HG03460 (cell line): ENCODE results near the gene PRAMEF20.

Experiments used
- ATAC-seq: cut with Tn5 transposase; IDR thresholded peaks from one replicate; pipeline ENCODE4 v1.9.1; 2021; ENCODE audit not compliant: unreplicated experiment

PRAMEF20 gene

DNA sequence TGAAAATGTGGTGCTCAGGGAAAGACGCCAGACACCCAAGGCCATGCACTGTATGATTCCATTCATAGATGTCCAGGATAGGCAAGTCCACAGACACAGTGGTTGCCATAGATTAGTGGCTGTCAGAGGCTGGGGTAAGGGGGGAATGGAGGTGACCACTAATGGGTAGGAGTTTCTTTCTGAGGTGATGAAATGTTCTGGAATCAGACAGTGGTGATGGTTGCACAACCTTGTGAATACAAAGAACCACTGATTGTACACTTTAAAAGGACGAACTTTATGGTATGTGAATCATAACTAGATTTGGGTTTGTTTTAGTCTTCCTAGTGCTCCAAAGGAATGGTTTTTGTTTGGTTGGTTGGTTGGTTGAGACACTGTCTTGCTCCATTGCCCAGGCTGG lies 51.7 kb downstream of the PRAMEF20 start:
- no peak for ATAC-seq

DNA sequence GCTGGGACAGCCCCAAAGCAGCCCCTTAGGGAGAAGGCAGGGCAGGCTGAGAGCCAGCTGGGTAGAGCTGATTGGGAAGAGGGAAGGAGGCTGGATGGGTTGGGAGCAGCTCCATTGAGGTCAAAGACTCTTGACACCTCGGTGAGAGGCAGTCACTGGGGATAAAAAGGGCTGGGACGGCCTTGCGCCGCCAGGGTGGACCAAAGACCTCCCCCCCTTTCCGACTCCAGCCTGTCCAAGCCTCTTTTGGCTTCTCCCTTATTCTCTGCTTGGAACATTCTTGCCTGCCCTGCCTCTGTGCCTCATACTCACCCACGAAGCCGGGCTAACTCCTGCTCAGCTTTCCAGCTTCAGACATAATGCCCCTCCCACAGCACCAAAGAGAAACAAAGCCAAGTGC lies 52.4 kb downstream of the PRAMEF20 start:
- no peak for ATAC-seq

DNA sequence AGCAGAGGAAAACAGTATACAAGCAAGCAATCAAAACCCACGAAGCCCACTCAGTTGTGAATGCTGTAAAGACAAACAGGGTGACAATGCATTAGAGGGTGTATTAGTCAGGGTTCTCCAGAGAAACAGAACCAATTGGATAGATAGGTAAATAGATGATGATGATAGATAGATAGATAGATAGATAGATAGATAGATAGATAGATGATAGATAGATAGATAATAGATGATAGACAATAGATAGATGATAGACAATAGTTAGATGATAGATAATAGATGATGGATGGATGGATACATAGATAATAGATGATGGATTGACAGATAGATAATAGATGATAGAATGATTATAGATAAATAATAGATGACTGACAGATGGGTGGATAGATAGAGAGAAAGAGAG lies 55.3 kb downstream of the PRAMEF20 start:
- no peak for ATAC-seq

DNA sequence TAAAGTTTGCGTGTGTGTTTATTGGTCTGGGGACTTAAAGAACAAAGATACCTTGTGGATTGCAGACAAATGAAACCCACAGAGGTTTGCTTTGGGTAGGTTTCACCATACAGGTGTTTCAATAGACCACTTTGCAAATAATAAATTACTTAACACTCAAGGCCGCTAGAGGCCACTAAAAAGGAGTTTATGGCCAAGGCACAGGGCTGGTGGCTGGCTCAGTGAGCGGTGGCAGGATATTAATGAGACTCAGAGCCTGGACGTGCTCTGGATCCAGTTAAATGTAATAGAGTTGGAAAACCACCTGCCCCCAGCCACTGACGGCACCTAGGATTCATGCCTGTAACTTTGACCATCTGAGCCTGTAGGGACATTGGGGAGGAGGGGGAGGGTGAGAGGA lies 59.1 kb downstream of the PRAMEF20 start:
- no peak for ATAC-seq
